ENCODE data around the gene CNTNAP2. TPM values are rescaled to one million over a fixed set of nuclear protein-coding genes. Genes with fewer than 3 reads are reported as not detected.

CNTNAP2 gene
- total and polyA plus RNA-seq, 2 of the 13 experiments (the other 11 are each of a cell fraction or from before 2014, with no cell fraction given): 0.40 to 0.42 TPM

- intact Hi-C loops (cut with micrococcal nuclease; ENCODE audit: unreplicated experiment): no loop called here
- Histone ChIP-seq H3K36me3 (replicated peaks in 1 of 2; ENCODE audit: control insufficient read depth in 1 of 2, insufficient read depth in 2 of 2, low read length in 2 of 2) (no peaks in the 10 kb centered on the region), H3K9me3 (ENCODE audit: low read length) (peaks cover 31% of the 10 kb centered on the region), H3K27me3 (ENCODE audit: control insufficient read depth in 1 of 2, insufficient read depth in 2 of 2, low read length in 2 of 2) (no peaks in the 10 kb centered on the region), H4K20me1 (ENCODE audit: insufficient read depth, low read length) (no peaks in the 10 kb centered on the region), H3K4me2 (ENCODE audit: low read depth, low read length) (no peak overlapping the region), H3K27ac (ENCODE audit: extremely low read length, insufficient read depth, low read length) (no peak overlapping the region), H2AFZ (ENCODE audit: low read length) (no peak overlapping the region), H3K9ac (ENCODE audit: insufficient read depth, low read depth, low read length) (no peak overlapping the region), H3K4me3 (replicated peaks in 1 of 3; ENCODE audit: insufficient read depth in 1 of 3, low read depth in 2 of 3, low read length in 3 of 3) (no peak overlapping the region), H3K4me1 (ENCODE audit: insufficient read depth, low read length) (no peaks in the 10 kb centered on the region), H3K79me2 (ENCODE audit: insufficient read depth, low read length) (no peaks in the 10 kb centered on the region)
- no peak for FAIRE-seq
- ChIA-PET POLR2A (no interaction called here), CTCF (ENCODE audit: low intra/inter-chr PET ratio, low total read pairs) (no interaction called here)
- no peak for DNase-seq (ENCODE audit: low spot score)
- in situ Hi-C loops (cut with HindIII; ENCODE audit: extremely low pct_ligation_motif_present, low pct_unique_long_range_greater_than_20kb): no loop called here
- ATAC-seq: no peak
- TF ChIP-seq FOXP4 (CRISPR knock-in tag; IDR thresholded peaks at IDR 0.05) (no peak), ZSCAN22 (CRISPR knock-in tag; IDR thresholded peaks at IDR 0.05) (no peak), POLR2A (IDR thresholded peaks at IDR 0.05; ENCODE audit: insufficient read depth in 1 of 2, low read depth in 2 of 2, low read length in 2 of 2) (no peak), FOXO4 (CRISPR knock-in tag; conservative IDR thresholded peaks at IDR 0.05) (no peak), ARNTL (CRISPR knock-in tag; IDR thresholded peaks at IDR 0.05) (no peak), HOXA3 (CRISPR knock-in tag; IDR thresholded peaks at IDR 0.05) (no peak), CSRNP1 (CRISPR knock-in tag; IDR thresholded peaks at IDR 0.05) (no peak), MAFF (IDR thresholded peaks at IDR 0.05; ENCODE audit: low read depth, low read length) (no peak), ZNF253 (CRISPR knock-in tag; IDR thresholded peaks at IDR 0.05; ENCODE audit: borderline replicate concordance) (no peak), EHMT2 (IDR thresholded peaks at IDR 0.05; ENCODE audit: borderline replicate concordance, low read depth, low read length) (no peak), CBX5 (CRISPR knock-in tag; IDR thresholded peaks at IDR 0.05; ENCODE audit: borderline replicate concordance) (no peak)
- no TSS peak for BruUV-seq (replicated peaks)
Observed at GRCh38 chr7:147510201-147510542, 1393.6 kb downstream of the CNTNAP2 start.
